Stomach smooth muscle (tissue), 2 donors: ENCODE measurements around the gene HAT1.
"Not testable (repeated sequence)": the region's sequence is repeated elsewhere in the genome, so short reads cannot be mapped to it uniquely, and the experiment has no call there.

Experiments
- H3K27ac ChIP-seq: one replicate; pipeline ENCODE4 v1.7.0; 2013; ENCODE audit warnings: mild to moderate bottlenecking, low read length, inconsistent platforms
- H3K27me3 ChIP-seq, 2 donors: one replicate each; pipeline ENCODE4 v1.7.0; 2013; ENCODE audit warnings: low read length in 2 of 2; ENCODE audit not compliant: insufficient read depth in 2 of 2, control insufficient read depth in 1 of 2
- H3K36me3 ChIP-seq, 2 donors: one replicate each; pipeline ENCODE4 v1.7.0; 2013; ENCODE audit warnings: low read length in 2 of 2; ENCODE audit not compliant: control insufficient read depth in 2 of 2, insufficient read depth in 2 of 2
- H3K4me1 ChIP-seq: one replicate; pipeline ENCODE4 v1.7.0; 2013; ENCODE audit warnings: low read length; ENCODE audit not compliant: control insufficient read depth, insufficient read depth
- H3K4me3 ChIP-seq, 2 donors: one replicate each; pipeline ENCODE4 v1.7.0; 2013; ENCODE audit warnings: low read length in 2 of 2
- H3K9ac ChIP-seq, 2 donors: one replicate each; pipeline ENCODE4 v1.7.0; 2013; ENCODE audit warnings: low read length in 2 of 2, mild to moderate bottlenecking in 1 of 2
- H3K9me3 ChIP-seq, 2 donors: one replicate each; pipeline ENCODE4 v1.7.0; 2013; ENCODE audit warnings: low read length in 2 of 2; ENCODE audit not compliant: control insufficient read depth in 2 of 2
- donor health status: healthy.
- donor health status: Pancreatic carcinoma.

The HAT1 gene

GRCh38 chr2:171968509-171968908, 46.2 kb downstream of the HAT1 start:
- Histone ChIP-seq H3K4me3 (no peak overlapping the region), H3K36me3 (peaks cover 3 to 14% of the 10 kb centered on the region in 2 donors), H3K9ac (no peak overlapping the region), H3K27ac (no peak overlapping the region), H3K9me3 (no peaks in the 10 kb centered on the region), H3K4me1 (no peaks in the 10 kb centered on the region), H3K27me3 (no peaks in the 10 kb centered on the region)

GRCh38 chr2:171972329-171972982, 50.2 kb downstream of the HAT1 start:
- H3K27me3 ChIP-seq, result no peaks in the 10 kb centered on the region
- H3K36me3 ChIP-seq, result no peaks in the 10 kb centered on the region
- H3K9me3 ChIP-seq, result no peaks in the 10 kb centered on the region
- H3K27ac ChIP-seq, result no peak overlapping the region
- H3K9ac ChIP-seq, result no peak overlapping the region
- H3K4me3 ChIP-seq, result no peak overlapping the region
- H3K4me1 ChIP-seq, result no peaks in the 10 kb centered on the region

- peaks cover 11 to 30% of the 10 kb centered on the region in 2 donors for H3K36me3 ChIP-seq
Observed at GRCh38 chr2:171979103-171979502, 56.8 kb downstream of the HAT1 start.

GRCh38 chr2:171983924-171984323, 61.7 kb downstream of the HAT1 start:
- not testable (repeated sequence) for H3K9ac ChIP-seq, H3K4me1 ChIP-seq, H3K27me3 ChIP-seq, H3K4me3 ChIP-seq, H3K27ac ChIP-seq, H3K9me3 ChIP-seq
- peaks cover 7 to 19% of the 10 kb centered on the region in 2 donors for H3K36me3 ChIP-seq

More at GRCh38 chr2:171979103-171979502, 56.8 kb downstream of the HAT1 start:
- Histone ChIP-seq H3K27me3 (no peaks in the 10 kb centered on the region), H3K27ac (no peak overlapping the region), H3K4me1 (no peaks in the 10 kb centered on the region), H3K9me3 (no peaks in the 10 kb centered on the region), H3K4me3 (no peak overlapping the region), H3K9ac (no peak overlapping the region)

GRCh38 chr2:171985076-171985475, 62.8 kb downstream of the HAT1 start:
- no peak overlapping the region for H3K27ac ChIP-seq

GRCh38 chr2:171986778-171987177, 64.5 kb downstream of the HAT1 start:
- Histone ChIP-seq H3K9ac (no peak overlapping the region), H3K4me1 (no peaks in the 10 kb centered on the region), H3K27me3 (no peaks in the 10 kb centered on the region), H3K4me3 (no peak overlapping the region), H3K36me3 (peaks cover 4 to 12% of the 10 kb centered on the region in 2 donors), H3K27ac (no peak overlapping the region), H3K9me3 (no peaks in the 10 kb centered on the region)

More at GRCh38 chr2:171985076-171985475, 62.8 kb downstream of the HAT1 start:
- Histone ChIP-seq H3K4me3 (no peak overlapping the region), H3K4me1 (no peaks in the 10 kb centered on the region), H3K9ac (no peak overlapping the region), H3K27me3 (no peaks in the 10 kb centered on the region), H3K36me3 (peaks cover 4 to 12% of the 10 kb centered on the region in 2 donors), H3K9me3 (no peaks in the 10 kb centered on the region)

- Histone ChIP-seq H3K4me3 (no peak overlapping the region), H3K36me3 (no peaks in the 10 kb centered on the region), H3K9ac (no peak overlapping the region), H3K9me3 (no peaks in the 10 kb centered on the region), H3K27ac (no peak overlapping the region), H3K4me1 (no peaks in the 10 kb centered on the region), H3K27me3 (peaks cover 0 to 7% of the 10 kb centered on the region in 2 donors)
Observed at GRCh38 chr2:171991027-171991426, 68.8 kb downstream of the HAT1 start.

GRCh38 chr2:171995586-171995985, 73.3 kb downstream of the HAT1 start:
- peaks cover 0 to 7% of the 10 kb centered on the region in 2 donors for H3K27me3 ChIP-seq
- H3K9me3 ChIP-seq, result no peaks in the 10 kb centered on the region
- H3K27ac ChIP-seq, result no peak overlapping the region
- H3K4me1 ChIP-seq, result peaks cover 5% of the 10 kb centered on the region
- no peak overlapping the region for H3K4me3 ChIP-seq
- H3K36me3 ChIP-seq, result no peaks in the 10 kb centered on the region
- no peak overlapping the region for H3K9ac ChIP-seq

GRCh38 chr2:171996021-171996420, 73.8 kb downstream of the HAT1 start:
- Histone ChIP-seq H3K27ac (no peak overlapping the region), H3K9me3 (no peaks in the 10 kb centered on the region), H3K9ac (no peak overlapping the region), H3K4me1 (peaks cover 5% of the 10 kb centered on the region), H3K4me3 (no peak overlapping the region), H3K27me3 (peaks cover 0 to 7% of the 10 kb centered on the region in 2 donors), H3K36me3 (no peaks in the 10 kb centered on the region)

GRCh38 chr2:171997031-171997430, 74.8 kb downstream of the HAT1 start:
- H3K27ac ChIP-seq, H3K4me1 ChIP-seq, H3K36me3 ChIP-seq, H3K4me3 ChIP-seq, H3K27me3 ChIP-seq, H3K9ac ChIP-seq, H3K9me3 ChIP-seq: not testable (repeated sequence)

GRCh38 chr2:171999161-171999560, 76.9 kb downstream of the HAT1 start:
- peaks cover 5% of the 10 kb centered on the region for H3K4me1 ChIP-seq
- H3K9me3 ChIP-seq, result no peaks in the 10 kb centered on the region
- H3K36me3 ChIP-seq, result no peaks in the 10 kb centered on the region
- peak overlapping the region; percentile 99 to 100 for H3K4me3 ChIP-seq
- peak overlapping the region; percentile 56 to 58 for H3K9ac ChIP-seq
- no peak overlapping the region for H3K27ac ChIP-seq
- peaks cover 0 to 7% of the 10 kb centered on the region in 2 donors for H3K27me3 ChIP-seq
